ENCODE results near the gene CNOT6L. TPM values are rescaled to one million over a fixed set of nuclear protein-coding genes. Genes with fewer than 3 reads are reported as not detected.

Gene CNOT6L
- total RNA-seq, 1 experiment from 2014 or later = 29.4 TPM

DNA sequence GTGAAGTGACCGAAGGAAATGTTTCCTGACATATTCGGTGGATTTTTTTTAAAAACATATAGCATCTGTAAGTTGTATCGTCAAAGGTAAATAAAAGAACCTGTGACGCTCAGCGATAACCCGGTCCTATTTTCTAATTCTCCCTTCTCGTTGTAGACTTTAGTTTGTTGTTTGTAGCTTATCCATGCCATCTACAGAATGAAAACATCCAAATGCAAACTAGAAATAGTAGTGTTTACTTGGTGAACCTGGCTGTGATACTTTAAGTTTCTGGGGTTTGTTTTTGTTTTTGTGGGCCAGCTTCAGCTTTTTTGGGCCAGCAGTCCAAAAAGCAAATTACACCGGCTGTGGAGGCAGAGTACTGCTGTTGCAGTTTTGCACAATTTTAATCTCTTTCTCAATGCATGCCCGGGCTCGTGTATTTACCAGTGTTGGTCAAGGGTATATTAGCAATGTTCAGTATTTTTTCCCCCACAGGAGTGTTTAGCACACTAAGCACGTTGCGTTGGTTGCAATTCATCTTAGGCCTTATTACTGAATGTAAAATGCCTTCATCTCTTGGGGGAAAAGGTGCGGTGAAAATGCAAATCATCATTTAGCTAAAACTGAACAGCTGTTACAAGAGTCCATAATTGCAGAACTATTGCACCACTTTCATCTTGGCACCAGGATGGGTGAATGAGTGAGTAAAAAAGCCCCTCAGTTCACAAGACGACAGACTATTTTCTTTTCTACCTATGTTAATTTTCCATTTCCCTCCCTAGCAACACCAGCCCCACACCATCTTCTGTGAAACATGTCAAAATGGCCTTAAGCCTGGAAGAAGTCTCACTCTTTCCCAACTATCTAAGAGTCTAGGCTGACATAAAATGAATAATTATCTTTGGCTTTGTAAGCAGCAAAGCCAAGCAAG is 1.7 kb upstream of the CNOT6L start (continued):
- TF ChIP-seq, protein P1, sequence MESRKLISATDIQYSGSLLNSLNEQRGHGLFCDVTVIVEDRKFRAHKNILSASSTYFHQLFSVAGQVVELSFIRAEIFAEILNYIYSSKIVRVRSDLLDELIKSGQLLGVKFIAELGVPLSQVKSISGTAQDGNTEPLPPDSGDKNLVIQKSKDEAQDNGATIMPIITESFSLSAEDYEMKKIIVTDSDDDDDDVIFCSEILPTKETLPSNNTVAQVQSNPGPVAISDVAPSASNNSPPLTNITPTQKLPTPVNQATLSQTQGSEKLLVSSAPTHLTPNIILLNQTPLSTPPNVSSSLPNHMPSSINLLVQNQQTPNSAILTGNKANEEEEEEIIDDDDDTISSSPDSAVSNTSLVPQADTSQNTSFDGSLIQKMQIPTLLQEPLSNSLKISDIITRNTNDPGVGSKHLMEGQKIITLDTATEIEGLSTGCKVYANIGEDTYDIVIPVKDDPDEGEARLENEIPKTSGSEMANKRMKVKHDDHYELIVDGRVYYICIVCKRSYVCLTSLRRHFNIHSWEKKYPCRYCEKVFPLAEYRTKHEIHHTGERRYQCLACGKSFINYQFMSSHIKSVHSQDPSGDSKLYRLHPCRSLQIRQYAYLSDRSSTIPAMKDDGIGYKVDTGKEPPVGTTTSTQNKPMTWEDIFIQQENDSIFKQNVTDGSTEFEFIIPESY (IDR thresholded peaks at IDR 0.05; ENCODE audit: extremely low read depth, insufficient replicate concordance, low read length) = no peak
- TF ChIP-seq YY1 (IDR thresholded peaks at IDR 0.05; ENCODE audit: extremely low read depth, insufficient replicate concordance, low read depth, low read length) (no peak), CEBPB (IDR thresholded peaks at IDR 0.05; ENCODE audit: low read depth) (no peak), JUND (IDR thresholded peaks at IDR 0.05) (no peak), RAD21 (IDR thresholded peaks at IDR 0.05; ENCODE audit: low read depth) (no peak), EZH2 (IDR thresholded peaks at IDR 0.05) (no peak), POLR2AphosphoS5 (IDR thresholded peaks at IDR 0.05; ENCODE audit: low read depth, low read length) (no peak)
- TF ChIP-seq, protein P2, sequence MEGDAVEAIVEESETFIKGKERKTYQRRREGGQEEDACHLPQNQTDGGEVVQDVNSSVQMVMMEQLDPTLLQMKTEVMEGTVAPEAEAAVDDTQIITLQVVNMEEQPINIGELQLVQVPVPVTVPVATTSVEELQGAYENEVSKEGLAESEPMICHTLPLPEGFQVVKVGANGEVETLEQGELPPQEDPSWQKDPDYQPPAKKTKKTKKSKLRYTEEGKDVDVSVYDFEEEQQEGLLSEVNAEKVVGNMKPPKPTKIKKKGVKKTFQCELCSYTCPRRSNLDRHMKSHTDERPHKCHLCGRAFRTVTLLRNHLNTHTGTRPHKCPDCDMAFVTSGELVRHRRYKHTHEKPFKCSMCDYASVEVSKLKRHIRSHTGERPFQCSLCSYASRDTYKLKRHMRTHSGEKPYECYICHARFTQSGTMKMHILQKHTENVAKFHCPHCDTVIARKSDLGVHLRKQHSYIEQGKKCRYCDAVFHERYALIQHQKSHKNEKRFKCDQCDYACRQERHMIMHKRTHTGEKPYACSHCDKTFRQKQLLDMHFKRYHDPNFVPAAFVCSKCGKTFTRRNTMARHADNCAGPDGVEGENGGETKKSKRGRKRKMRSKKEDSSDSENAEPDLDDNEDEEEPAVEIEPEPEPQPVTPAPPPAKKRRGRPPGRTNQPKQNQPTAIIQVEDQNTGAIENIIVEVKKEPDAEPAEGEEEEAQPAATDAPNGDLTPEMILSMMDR (IDR thresholded peaks at IDR 0.05 in 2 of 3, conservative IDR thresholded peaks at IDR 0.05 in 1 of 3; ENCODE audit: borderline replicate concordance in 1 of 3, insufficient read depth in 1 of 3, low read depth in 2 of 3, low read length in 2 of 3) = no peak

Measured in HCT116 (cell line).